Glutamatergic neuron (in vitro differentiated cells): Measurements from ENCODE around the gene RAPGEF1. TPM values are rescaled to one million over a fixed set of nuclear protein-coding genes. Genes with fewer than 3 reads are reported as not detected.

Experiments
- DNase-seq: peaks from one replicate; pipeline ENCODE4 v3.0.0; 2022
- H3K27ac Mint-ChIP-seq: one replicate; pipeline ENCODE4 v1.8.0; 2020; ENCODE audit warnings: mild to moderate bottlenecking, mixed read lengths, inconsistent platforms; ENCODE audit not compliant: unreplicated experiment
- H3K27me3 Mint-ChIP-seq: one replicate; pipeline ENCODE4 v1.8.0; 2020; ENCODE audit warnings: mild to moderate bottlenecking, moderate library complexity, mixed read lengths, inconsistent platforms; ENCODE audit not compliant: unreplicated experiment
- H3K36me3 Mint-ChIP-seq: one replicate; pipeline ENCODE4 v1.8.0; 2020; ENCODE audit warnings: mild to moderate bottlenecking, mixed read lengths, inconsistent platforms; ENCODE audit not compliant: unreplicated experiment
- H3K4me1 Mint-ChIP-seq: one replicate; pipeline ENCODE4 v1.8.0; 2020; ENCODE audit warnings: mild to moderate bottlenecking, low read depth, mixed read lengths, inconsistent platforms; ENCODE audit not compliant: unreplicated experiment
- H3K4me3 Mint-ChIP-seq: one replicate; pipeline ENCODE4 v1.8.0; 2020; ENCODE audit warnings: mild to moderate bottlenecking, mixed read lengths, inconsistent platforms; ENCODE audit not compliant: unreplicated experiment
- H3K9me3 Mint-ChIP-seq: one replicate; pipeline ENCODE4 v1.8.0; 2020; ENCODE audit warnings: mild to moderate bottlenecking, moderate library complexity, mixed read lengths, inconsistent platforms; ENCODE audit not compliant: unreplicated experiment
- total RNA-seq: library from RNA; stranded (reverse); fragmentation: NEBNext Ultra II Directional; extraction: Animal tissue kit (Norgen Biotek cat#: 25700); gene quantifications from one replicate; pipeline ENCODE4 v1.2.1, GENCODE V29; 2021; ENCODE audit not compliant: unreplicated experiment
- TF ChIP-seq, protein P1 (sequence below): fragments of 200-600 bp; sonication (generic); IDR thresholded peaks from one replicate; pipeline ENCODE4 v1.5.0; 2021; ENCODE audit not compliant: partially characterized antibody, unreplicated experiment

The RAPGEF1 gene
- total RNA-seq, 1 donor from 2014 or later: 319 TPM

GRCh38 chr9:131589993-131590392 lies 149.9 kb downstream of the RAPGEF1 start:
- no peaks in the 10 kb centered on the region for H3K36me3 Mint-ChIP-seq
- TF ChIP-seq, protein P1, sequence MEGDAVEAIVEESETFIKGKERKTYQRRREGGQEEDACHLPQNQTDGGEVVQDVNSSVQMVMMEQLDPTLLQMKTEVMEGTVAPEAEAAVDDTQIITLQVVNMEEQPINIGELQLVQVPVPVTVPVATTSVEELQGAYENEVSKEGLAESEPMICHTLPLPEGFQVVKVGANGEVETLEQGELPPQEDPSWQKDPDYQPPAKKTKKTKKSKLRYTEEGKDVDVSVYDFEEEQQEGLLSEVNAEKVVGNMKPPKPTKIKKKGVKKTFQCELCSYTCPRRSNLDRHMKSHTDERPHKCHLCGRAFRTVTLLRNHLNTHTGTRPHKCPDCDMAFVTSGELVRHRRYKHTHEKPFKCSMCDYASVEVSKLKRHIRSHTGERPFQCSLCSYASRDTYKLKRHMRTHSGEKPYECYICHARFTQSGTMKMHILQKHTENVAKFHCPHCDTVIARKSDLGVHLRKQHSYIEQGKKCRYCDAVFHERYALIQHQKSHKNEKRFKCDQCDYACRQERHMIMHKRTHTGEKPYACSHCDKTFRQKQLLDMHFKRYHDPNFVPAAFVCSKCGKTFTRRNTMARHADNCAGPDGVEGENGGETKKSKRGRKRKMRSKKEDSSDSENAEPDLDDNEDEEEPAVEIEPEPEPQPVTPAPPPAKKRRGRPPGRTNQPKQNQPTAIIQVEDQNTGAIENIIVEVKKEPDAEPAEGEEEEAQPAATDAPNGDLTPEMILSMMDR: no peak
- peaks cover 19% of the 10 kb centered on the region for H3K27me3 Mint-ChIP-seq
- H3K4me3 Mint-ChIP-seq: no peak overlapping the region
- DNase-seq: no peak
- peaks cover 16% of the 10 kb centered on the region for H3K4me1 Mint-ChIP-seq
- H3K27ac Mint-ChIP-seq: no peak overlapping the region
- H3K9me3 Mint-ChIP-seq: peaks cover 24% of the 10 kb centered on the region

GRCh38 chr9:131589124-131589711 lies 150.7 kb downstream of the RAPGEF1 start:
- Mint-ChIP-seq H3K4me1 (peaks cover 16% of the 10 kb centered on the region), H3K4me3 (no peak overlapping the region), H3K27ac (no peak overlapping the region), H3K27me3 (peaks cover 19% of the 10 kb centered on the region), H3K36me3 (no peaks in the 10 kb centered on the region), H3K9me3 (peaks cover 24% of the 10 kb centered on the region)
- TF ChIP-seq, protein P1: no peak
- no peak for DNase-seq

- no peak overlapping the region for H3K4me3 Mint-ChIP-seq
- peaks cover 19% of the 10 kb centered on the region for H3K27me3 Mint-ChIP-seq
- DNase-seq: no peak
- H3K27ac Mint-ChIP-seq: no peak overlapping the region
- no peaks in the 10 kb centered on the region for H3K36me3 Mint-ChIP-seq
- TF ChIP-seq, protein P1: no peak
- H3K4me1 Mint-ChIP-seq: peaks cover 16% of the 10 kb centered on the region
- peaks cover 24% of the 10 kb centered on the region for H3K9me3 Mint-ChIP-seq
Observed at GRCh38 chr9:131588396-131588795, 151.5 kb downstream of the RAPGEF1 start.

DNA sequence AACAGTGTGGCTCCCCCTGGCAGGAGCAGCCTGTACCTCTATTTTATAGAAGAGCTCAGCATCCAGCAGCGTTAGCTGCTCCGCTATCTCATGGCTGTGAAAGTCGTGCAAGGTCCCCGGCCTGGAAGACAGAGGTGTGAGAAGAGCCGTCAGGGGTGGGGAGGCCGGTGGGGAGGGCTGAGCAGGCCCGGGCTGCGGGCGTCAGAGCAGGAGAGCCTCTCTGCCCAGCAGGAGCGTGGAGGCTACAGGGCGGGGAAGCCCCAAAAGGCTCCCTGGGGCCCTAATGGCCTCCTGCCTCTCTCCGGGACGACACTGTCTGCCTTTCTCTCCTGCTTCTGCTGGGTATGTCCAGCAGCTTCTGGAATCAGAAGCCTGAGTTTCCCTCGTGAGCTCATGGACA lies 152.0 kb downstream of the RAPGEF1 start:
- Mint-ChIP-seq H3K4me3 (no peak overlapping the region), H3K27me3 (peaks cover 17% of the 10 kb centered on the region), H3K27ac (no peak overlapping the region), H3K36me3 (no peaks in the 10 kb centered on the region), H3K4me1 (peaks cover 16% of the 10 kb centered on the region), H3K9me3 (peaks cover 24% of the 10 kb centered on the region)
- no peak for DNase-seq
- TF ChIP-seq, protein P1: no peak

- Mint-ChIP-seq H3K4me1 (peaks cover 15% of the 10 kb centered on the region), H3K36me3 (no peaks in the 10 kb centered on the region), H3K27me3 (peaks cover 19% of the 10 kb centered on the region), H3K27ac (peak overlapping the region; percentile 52), H3K4me3 (no peak overlapping the region), H3K9me3 (peaks cover 24% of the 10 kb centered on the region)
- TF ChIP-seq, protein P1: no peak
- no peak for DNase-seq
Observed at GRCh38 chr9:131587331-131587730, 152.5 kb downstream of the RAPGEF1 start.
